ENCODE results near the gene HDDC2. TPM values are rescaled to one million over a fixed set of nuclear protein-coding genes. Genes with fewer than 3 reads are reported as not detected.

The HDDC2 gene
- total and polyA plus RNA-seq, 2 experiments from 2014 or later: 69.5 to 131 TPM

DNA sequence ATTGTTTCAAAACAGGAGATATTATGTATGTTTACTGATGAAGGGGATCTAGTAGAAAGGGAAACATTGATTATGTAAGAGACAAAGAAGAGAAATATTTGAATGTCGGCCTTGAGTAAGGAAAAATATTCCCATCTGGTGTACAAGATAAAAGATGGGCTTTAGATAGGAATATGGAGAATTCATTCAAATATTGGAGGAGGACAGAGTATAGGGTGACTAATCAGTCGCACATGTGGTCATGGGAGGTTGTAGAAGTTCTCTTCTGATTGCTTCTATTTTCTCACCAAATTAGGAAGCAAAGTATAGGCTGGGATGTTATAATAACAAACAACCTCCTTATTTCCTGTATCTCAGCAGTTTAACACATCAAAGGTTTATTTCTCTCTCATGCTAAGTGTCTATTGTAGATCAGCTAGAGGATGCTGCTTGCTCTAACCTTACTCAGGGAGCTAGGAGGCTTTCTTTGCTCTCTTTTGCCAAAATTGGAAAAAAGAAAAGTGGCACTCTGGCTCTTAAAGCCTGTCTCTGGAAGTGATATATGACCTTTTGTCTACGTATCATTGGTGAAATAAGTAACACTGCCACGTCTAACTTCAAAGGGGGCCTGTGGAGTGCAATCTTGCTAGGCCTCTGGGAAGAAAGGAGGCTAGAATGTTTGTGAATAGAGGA, 1.2 kb upstream of the HDDC2 start (continued):
- TF ChIP-seq, protein P1, sequence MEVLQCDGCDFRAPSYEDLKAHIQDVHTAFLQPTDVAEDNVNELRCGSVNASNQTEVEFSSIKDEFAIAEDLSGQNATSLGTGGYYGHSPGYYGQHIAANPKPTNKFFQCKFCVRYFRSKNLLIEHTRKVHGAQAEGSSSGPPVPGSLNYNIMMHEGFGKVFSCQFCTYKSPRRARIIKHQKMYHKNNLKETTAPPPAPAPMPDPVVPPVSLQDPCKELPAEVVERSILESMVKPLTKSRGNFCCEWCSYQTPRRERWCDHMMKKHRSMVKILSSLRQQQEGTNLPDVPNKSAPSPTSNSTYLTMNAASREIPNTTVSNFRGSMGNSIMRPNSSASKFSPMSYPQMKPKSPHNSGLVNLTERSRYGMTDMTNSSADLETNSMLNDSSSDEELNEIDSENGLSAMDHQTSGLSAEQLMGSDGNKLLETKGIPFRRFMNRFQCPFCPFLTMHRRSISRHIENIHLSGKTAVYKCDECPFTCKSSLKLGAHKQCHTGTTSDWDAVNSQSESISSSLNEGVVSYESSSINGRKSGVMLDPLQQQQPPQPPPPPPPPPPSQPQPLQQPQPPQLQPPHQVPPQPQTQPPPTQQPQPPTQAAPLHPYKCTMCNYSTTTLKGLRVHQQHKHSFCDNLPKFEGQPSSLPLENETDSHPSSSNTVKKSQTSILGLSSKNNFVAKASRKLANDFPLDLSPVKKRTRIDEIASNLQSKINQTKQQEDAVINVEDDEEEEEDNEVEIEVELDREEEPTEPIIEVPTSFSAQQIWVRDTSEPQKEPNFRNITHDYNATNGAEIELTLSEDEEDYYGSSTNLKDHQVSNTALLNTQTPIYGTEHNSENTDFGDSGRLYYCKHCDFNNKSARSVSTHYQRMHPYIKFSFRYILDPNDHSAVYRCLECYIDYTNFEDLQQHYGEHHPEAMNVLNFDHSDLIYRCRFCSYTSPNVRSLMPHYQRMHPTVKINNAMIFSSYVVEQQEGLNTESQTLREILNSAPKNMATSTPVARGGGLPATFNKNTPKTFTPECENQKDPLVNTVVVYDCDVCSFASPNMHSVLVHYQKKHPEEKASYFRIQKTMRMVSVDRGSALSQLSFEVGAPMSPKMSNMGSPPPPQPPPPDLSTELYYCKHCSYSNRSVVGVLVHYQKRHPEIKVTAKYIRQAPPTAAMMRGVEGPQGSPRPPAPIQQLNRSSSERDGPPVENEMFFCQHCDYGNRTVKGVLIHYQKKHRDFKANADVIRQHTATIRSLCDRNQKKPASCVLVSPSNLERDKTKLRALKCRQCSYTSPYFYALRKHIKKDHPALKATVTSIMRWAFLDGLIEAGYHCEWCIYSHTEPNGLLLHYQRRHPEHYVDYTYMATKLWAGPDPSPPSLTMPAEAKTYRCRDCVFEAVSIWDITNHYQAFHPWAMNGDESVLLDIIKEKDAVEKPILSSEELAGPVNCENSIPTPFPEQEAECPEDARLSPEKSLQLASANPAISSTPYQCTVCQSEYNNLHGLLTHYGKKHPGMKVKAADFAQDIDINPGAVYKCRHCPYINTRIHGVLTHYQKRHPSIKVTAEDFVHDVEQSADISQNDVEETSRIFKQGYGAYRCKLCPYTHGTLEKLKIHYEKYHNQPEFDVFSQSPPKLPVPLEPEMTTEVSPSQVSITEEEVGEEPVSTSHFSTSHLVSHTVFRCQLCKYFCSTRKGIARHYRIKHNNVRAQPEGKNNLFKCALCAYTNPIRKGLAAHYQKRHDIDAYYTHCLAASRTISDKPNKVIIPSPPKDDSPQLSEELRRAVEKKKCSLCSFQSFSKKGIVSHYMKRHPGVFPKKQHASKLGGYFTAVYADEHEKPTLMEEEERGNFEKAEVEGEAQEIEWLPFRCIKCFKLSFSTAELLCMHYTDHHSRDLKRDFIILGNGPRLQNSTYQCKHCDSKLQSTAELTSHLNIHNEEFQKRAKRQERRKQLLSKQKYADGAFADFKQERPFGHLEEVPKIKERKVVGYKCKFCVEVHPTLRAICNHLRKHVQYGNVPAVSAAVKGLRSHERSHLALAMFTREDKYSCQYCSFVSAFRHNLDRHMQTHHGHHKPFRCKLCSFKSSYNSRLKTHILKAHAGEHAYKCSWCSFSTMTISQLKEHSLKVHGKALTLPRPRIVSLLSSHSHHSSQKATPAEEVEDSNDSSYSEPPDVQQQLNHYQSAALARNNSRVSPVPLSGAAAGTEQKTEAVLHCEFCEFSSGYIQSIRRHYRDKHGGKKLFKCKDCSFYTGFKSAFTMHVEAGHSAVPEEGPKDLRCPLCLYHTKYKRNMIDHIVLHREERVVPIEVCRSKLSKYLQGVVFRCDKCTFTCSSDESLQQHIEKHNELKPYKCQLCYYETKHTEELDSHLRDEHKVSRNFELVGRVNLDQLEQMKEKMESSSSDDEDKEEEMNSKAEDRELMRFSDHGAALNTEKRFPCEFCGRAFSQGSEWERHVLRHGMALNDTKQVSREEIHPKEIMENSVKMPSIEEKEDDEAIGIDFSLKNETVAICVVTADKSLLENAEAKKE (CRISPR knock-in tag; IDR thresholded peaks at IDR 0.05): no peak
- no peak for TF ChIP-seq NANOG (IDR thresholded peaks at IDR 0.05; ENCODE audit: borderline replicate concordance)
- TF ChIP-seq JUNB (IDR thresholded peaks at IDR 0.05; ENCODE audit: unreplicated experiment): no peak

DNA sequence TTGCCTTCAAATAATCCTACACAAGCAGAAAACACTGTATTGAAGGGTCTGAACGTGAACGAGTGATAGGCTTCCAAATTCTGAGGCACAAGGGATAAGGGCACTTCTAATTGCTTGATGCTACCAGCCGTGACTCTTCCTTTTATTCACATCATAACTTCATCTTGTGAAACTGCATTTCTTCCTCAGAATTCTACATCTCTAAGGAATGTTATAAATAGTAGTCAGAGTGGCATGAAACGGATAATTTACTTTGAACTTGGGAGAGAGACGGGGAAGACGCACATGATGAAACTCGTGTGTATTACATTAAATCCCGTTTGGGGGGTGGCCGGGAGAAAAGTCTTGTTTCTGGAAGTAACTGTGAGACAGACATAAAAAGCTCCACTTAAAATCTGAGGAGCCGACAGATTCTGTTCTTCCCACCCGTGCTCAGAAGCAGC, 754 bp downstream of the HDDC2 start:
- no peaks in the 10 kb centered on the region for H3K27me3 ChIP-seq (ENCODE audit: insufficient read depth)
- peaks cover 16% of the 10 kb centered on the region; the same call in 1 of the 2 replicates for H3K4me1 ChIP-seq (ENCODE audit: insufficient read depth)
- peaks cover 32% of the 10 kb centered on the region for H3K36me3 ChIP-seq (ENCODE audit: insufficient read depth)
- H3F3A ChIP-seq (replicated peaks; ENCODE audit: low read depth): no peaks in the 10 kb centered on the region
- peak overlapping the region; percentile 94 for H3K27ac Mint-ChIP-seq
- H2AFZ ChIP-seq: peak overlapping the region; percentile 97
- peak overlapping the region; percentile 78 for H3K4me3 ChIP-seq
- peaks cover 11% of the 10 kb centered on the region for H3K4me1 Mint-ChIP-seq
- H3K9me2 ChIP-seq (ENCODE audit: insufficient read depth): peaks cover 14% of the 10 kb centered on the region
- no peaks in the 10 kb centered on the region; the same call in 1 of the 2 replicates for H4K20me1 ChIP-seq (replicated peaks; ENCODE audit: insufficient read depth)
- ATAC-seq: no peak
- H3K4me2 ChIP-seq: peak overlapping the region; percentile 92
- peak overlapping the region; percentile 55; the same call in 1 of the 2 replicates for H3K27ac ChIP-seq (ENCODE audit: low read depth)
- peaks cover 39% of the 10 kb centered on the region for H3K36me3 Mint-ChIP-seq (ENCODE audit: low read depth)
- H3K4me3 Mint-ChIP-seq: peak overlapping the region; percentile 94
- peaks cover 6% of the 10 kb centered on the region; the same call in 2 of the 3 replicates for H3K9me3 Mint-ChIP-seq
- peaks cover 5% of the 10 kb centered on the region for H3K27me3 Mint-ChIP-seq (ENCODE audit: insufficient read depth, low read depth, poor library complexity)
- H3K79me2 ChIP-seq (replicated peaks; ENCODE audit: insufficient read depth): peaks cover 16% of the 10 kb centered on the region
- peak; percentile 7 for DNase-seq (ENCODE audit: low spot score)
- TF ChIP-seq ZNF114 (CRISPR knock-in tag; IDR thresholded peaks at IDR 0.05): no peak
- no peak for TF ChIP-seq EZH2 (IDR thresholded peaks at IDR 0.05; ENCODE audit: low read depth, unreplicated experiment)
- no peak for TF ChIP-seq ZNF331 (CRISPR knock-in tag; IDR thresholded peaks at IDR 0.05; ENCODE audit: low read depth)
- TF ChIP-seq, protein P1 (CRISPR knock-in tag; IDR thresholded peaks at IDR 0.05): no peak
